ENCODE results near the gene UFSP1. TPM values are rescaled to one million over a fixed set of nuclear protein-coding genes. Genes with fewer than 3 reads are reported as not detected.
A peak's percentile ranks its signal among the peaks of the same experiment; 100 is the strongest.

The UFSP1 gene
- total and polyA plus RNA-seq, 10 of the 15 experiments (the other 5 are each of a cell fraction or from before 2014, with no cell fraction given), result 0.14 to 10.6 (median 2.8) TPM

GRCh38 chr7:100867040-100867775 is 22.3 kb downstream of the UFSP1 start, which contains the start of gene TRIP6 (continued):
- no peak for TF ChIP-seq TBL1XR1 (IDR thresholded peaks at IDR 0.05; ENCODE audit: low read depth, low read length)
- TF ChIP-seq CREM (IDR thresholded peaks at IDR 0.05; ENCODE audit: low read depth), result peak; percentile 91
- no peak for TF ChIP-seq ZBTB40 (IDR thresholded peaks at IDR 0.05; ENCODE audit: borderline replicate concordance)
- 0 out of 3 replicates have a peak, but pooled peaks of 1 of the 2 experiments have one; percentile 43 for TF ChIP-seq EGR1 (IDR thresholded peaks at IDR 0.05; ENCODE audit: borderline replicate concordance in 1 of 2, low read depth in 2 of 2, low read length in 2 of 2)
- no peak for TF ChIP-seq HDGF (IDR thresholded peaks at IDR 0.05)
- no peak for TF ChIP-seq HDAC2 (IDR thresholded peaks at IDR 0.05)
- TF ChIP-seq MYC (IDR thresholded peaks at IDR 0.05; ENCODE audit: insufficient read depth, insufficient read length, insufficient replicate concordance, low read length, severe bottlenecking), result peak; percentile 59
- no peak for TF ChIP-seq RCOR1 (conservative IDR thresholded peaks at IDR 0.05; ENCODE audit: low read depth, low read length)
- TF ChIP-seq BACH1 (IDR thresholded peaks at IDR 0.05; ENCODE audit: borderline replicate concordance), result 0 out of 2 replicates have a peak, but pooled peaks have one; percentile 17
- TF ChIP-seq SREBF1 (IDR thresholded peaks at IDR 0.05; ENCODE audit: low read length), result no peak
- peak; percentile 93 for TF ChIP-seq RAD51 (IDR thresholded peaks at IDR 0.05)
- peak; percentile 37; the same call in 1 of the 2 replicates for TF ChIP-seq PML (IDR thresholded peaks at IDR 0.05; ENCODE audit: low read length)
- no peak for TF ChIP-seq RFX5 (IDR thresholded peaks at IDR 0.05; ENCODE audit: low read depth, low read length)
- no peak for TF ChIP-seq HDAC6 (IDR thresholded peaks at IDR 0.05; ENCODE audit: unreplicated experiment)
- peak; percentile 21 for TF ChIP-seq SMAD1 (IDR thresholded peaks at IDR 0.05; ENCODE audit: low read depth, partially characterized antibody)
- peak; percentile 47; the same call in 1 of the 2 replicates for TF ChIP-seq DPF2 (IDR thresholded peaks at IDR 0.05)
- no peak for TF ChIP-seq IRF5 (IDR thresholded peaks at IDR 0.05; ENCODE audit: borderline replicate concordance)
- no peak for TF ChIP-seq E4F1 (IDR thresholded peaks at IDR 0.05; ENCODE audit: borderline replicate concordance, partially characterized antibody)
- no peak for TF ChIP-seq SRF (IDR thresholded peaks at IDR 0.05; ENCODE audit: low read depth in 2 of 2, low read length in 2 of 2)
- peak; percentile 99 for TF ChIP-seq NBN (IDR thresholded peaks at IDR 0.05)
- TF ChIP-seq POU2F2 (IDR thresholded peaks at IDR 0.05; ENCODE audit: borderline replicate concordance, low read depth, low read length), result no peak; the same call in 2 of the 3 replicates
- TF ChIP-seq JUNB (IDR thresholded peaks at IDR 0.05), result peak; percentile 29; the same call in 1 of the 2 replicates
- TF ChIP-seq BRCA1 (IDR thresholded peaks at IDR 0.05; ENCODE audit: low read depth, low read length), result no peak
- TF ChIP-seq POLR2A (IDR thresholded peaks at IDR 0.05; ENCODE audit: low read depth, low read length), result peak; percentile 74
- no peak for TF ChIP-seq IRF4 (IDR thresholded peaks at IDR 0.05; ENCODE audit: low read depth, low read length)
- TF ChIP-seq NFXL1 (IDR thresholded peaks at IDR 0.05; ENCODE audit: borderline replicate concordance), result no peak
